GM10847 (cell line): ENCODE results near the gene GNS.

Source experiments
- POLR2A ChIP-seq: IDR thresholded peaks from 2 replicates; pipeline ENCODE4 v1.6.1; 2011; ENCODE audit not compliant: insufficient read length; ENCODE audit errors: extremely low read depth

GNS gene

GRCh38 chr12:64679487-64680001 lies 79.7 kb downstream of the GNS start:
- TF ChIP-seq POLR2A, result no peak

- TF ChIP-seq POLR2A, result no peak
Measured at GRCh38 chr12:64678835-64679234, 80.4 kb downstream of the GNS start.

DNA sequence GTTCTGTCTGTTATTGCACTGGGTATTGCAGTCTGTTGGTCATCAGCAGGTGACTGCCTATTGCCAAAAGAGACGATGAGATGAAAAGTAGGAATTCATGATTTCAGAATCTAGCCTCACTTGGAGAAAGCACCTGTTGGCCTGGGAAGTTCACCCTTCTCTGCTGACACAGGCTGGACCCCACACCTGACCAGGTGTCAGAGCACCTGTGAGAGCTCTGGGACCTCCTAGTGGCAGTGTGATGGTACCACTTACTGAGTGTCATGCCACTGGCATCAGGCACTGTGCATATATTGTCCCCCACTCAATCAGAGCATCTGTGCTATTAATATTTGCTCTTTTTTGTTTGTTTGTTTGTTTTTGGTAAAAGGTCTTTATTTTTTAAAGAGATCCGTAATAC lies 81.0 kb downstream of the GNS start:
- TF ChIP-seq POLR2A, result no peak

DNA sequence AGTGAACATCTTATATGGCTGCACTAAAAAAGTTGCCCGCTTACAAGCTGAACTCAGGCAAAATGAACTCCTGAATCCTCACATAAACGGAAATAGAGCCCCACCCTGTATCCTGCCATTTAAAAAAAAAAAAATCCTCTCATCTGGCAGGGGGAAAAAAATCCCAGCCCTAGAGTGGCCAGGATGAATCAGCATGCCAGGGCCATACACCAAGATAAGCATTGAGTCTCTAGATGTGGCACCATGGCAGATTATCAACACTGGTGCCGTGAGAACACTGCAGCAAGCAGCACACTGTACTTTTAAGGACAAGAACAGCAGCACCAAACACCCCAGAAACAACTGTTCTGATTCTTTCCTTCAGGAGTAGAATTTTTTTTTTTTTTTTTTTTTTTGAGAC lies 83.4 kb downstream of the GNS start:
- TF ChIP-seq POLR2A, result no peak

- TF ChIP-seq POLR2A, result no peak
Measured at GRCh38 chr12:64674367-64674922, 84.8 kb downstream of the GNS start.

- no peak for TF ChIP-seq POLR2A
Measured at GRCh38 chr12:64673490-64674169, 85.6 kb downstream of the GNS start.

DNA sequence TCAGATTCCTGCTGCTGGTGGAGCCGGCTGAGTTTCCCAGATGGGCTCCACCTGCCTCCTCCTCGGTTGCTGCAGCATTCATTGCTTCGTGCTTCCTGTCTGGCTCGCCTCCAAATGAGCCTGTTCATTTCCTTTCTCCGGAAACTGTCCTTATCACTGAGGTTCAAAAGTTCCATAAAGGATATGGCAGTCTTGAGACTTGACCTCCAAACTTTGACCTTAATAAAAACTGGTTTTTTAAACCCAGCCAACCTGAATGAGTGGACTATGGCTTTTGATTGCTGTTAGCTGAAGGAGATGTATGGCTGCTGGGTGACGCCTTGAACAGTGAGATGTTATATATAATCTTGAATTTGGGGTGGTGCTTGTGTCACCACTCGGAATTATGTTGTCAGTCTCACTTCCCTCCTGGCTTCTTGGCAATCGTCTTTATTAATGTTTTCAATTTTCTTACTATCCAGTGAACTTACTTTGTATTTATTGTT lies 86.2 kb downstream of the GNS start:
- TF ChIP-seq POLR2A, result no peak

- no peak for TF ChIP-seq POLR2A
Measured at GRCh38 chr12:64671681-64672080, 87.5 kb downstream of the GNS start.

- TF ChIP-seq POLR2A, result no peak
Measured at GRCh38 chr12:64670919-64671639, 88.1 kb downstream of the GNS start.

- no peak for TF ChIP-seq POLR2A
Measured at GRCh38 chr12:64670019-64670418, 89.2 kb downstream of the GNS start.

DNA sequence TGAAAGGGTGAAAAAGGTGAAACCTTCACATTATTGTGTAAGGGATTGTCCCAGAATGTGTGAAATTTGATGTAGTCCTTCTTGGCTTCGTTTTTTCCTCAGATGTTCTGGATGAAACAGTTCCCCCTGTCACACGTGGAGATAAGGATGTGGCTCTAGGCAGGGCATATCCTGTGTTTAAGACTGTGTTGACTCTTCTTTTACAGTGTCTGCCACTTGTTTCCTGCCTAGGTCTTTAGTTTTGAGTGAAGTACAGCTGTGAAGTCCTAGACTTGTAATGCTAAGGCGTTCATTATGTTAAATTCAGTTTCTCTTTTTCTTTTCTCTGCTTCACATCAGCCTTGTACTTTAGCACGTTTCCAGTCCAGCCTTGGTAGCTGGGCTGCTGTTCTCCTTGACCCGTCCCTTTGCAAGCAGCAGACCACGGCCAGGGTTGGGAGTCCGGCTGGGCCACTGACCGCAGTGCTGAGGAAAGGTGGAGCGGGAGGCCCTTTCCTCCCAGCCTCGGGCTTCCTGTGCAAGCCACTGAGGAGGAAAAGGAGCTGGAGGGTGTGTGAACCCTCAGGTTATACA lies 89.8 kb downstream of the GNS start:
- no peak for TF ChIP-seq POLR2A

- no peak for TF ChIP-seq POLR2A
Measured at GRCh38 chr12:64667793-64668192, 91.4 kb downstream of the GNS start.

DNA sequence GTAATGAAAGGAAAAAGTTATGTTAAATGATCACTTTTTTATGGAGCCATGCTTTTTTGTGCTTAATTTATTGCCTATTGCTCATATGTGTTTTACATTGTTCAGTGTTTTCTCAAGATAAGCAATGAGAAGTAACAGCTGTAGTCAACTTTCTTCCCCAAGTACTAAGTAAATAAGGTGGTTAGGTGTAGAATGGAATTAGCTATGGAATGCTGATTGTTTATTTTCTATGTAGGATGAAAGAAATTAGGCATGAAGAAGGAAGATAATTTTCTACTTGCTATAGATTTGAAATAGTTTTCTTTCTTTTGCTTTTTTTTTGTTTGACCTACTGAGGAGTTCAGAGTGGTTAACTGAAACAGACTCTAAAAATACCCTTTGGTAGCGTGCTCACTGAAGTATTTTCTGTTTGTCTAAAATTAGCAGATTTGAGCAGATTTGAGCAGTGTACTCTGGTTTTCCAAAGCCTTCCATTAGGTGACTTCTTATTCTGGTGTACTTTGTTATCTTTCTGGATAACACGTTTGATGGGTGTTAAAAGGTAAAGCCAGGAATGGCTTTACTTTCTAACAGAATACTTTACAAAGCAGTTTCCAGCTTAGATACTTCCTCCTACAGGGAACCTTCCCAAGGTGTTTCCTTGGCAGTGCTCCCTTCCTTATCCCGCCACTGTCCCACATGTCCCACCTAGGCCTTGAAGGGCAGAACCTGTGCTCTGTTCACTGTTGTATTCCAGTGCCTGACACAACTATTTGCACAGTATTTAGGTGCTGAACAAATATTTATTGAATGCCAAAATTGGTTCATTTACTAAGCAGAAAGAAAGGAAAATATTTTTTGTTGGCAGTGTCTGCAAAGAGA lies 92.9 kb downstream of the GNS start:
- TF ChIP-seq POLR2A, result no peak

- peak; percentile 65 for TF ChIP-seq POLR2A
Measured at GRCh38 chr12:64665514-64665913, 93.7 kb downstream of the GNS start.
